Mucosa of descending colon (tissue), 3 donors: ENCODE measurements around the gene ANGEL2. TPM values are rescaled to one million over a fixed set of nuclear protein-coding genes. Genes with fewer than 3 reads are reported as not detected.
A peak's percentile ranks its signal among the peaks of the same experiment; 100 is the strongest.

ENCODE experiments used
- ATAC-seq: fragments of 200-7000 bp; cut with Tn5 transposase; one replicate; pipeline ENCODE4 v1.9.1; 2020; ENCODE audit warnings: mild to moderate bottlenecking, moderate library complexity
- DNase-seq, 3 donors: peaks; one replicate each; pipeline ENCODE4 v3.0.0-alpha.2; 2020
- H3K36me3 ChIP-seq: fragments of 200-600 bp; one replicate; pipeline ENCODE4 v1.8.0; 2021; ENCODE audit warnings: low read depth, mild to moderate bottlenecking
- H3K4me1 ChIP-seq: fragments of 200-600 bp; one replicate; pipeline ENCODE4 v1.8.0; 2021; ENCODE audit warnings: low read depth, mild to moderate bottlenecking
- H3K4me3 ChIP-seq: fragments of 200-600 bp; one replicate; pipeline ENCODE4 v1.8.0; 2021; ENCODE audit warnings: mild to moderate bottlenecking
- H3K9me3 ChIP-seq: fragments of 200-600 bp; one replicate; pipeline ENCODE4 v1.8.0; 2021; ENCODE audit warnings: mild to moderate bottlenecking
- intact Hi-C, 2 donors: fragments of 100-400 bp; cut with DNase I in 1 of 2; cut with micrococcal nuclease in 1 of 2; formaldehyde crosslinking; loops; one replicate each; pipeline versions ENCODE4 v1.11.0 to v1.11.1; 2022; cut with DNase I, micrococcal nuclease
- total RNA-seq, 3 donors: library from RNA; stranded (reverse); fragmentation: NEBNext Ultra II Directional in 2 of 3; extraction: Animal tissue kit (Norgen Biotek cat#: 25700) in 2 of 3; gene quantifications; one replicate each; pipeline versions ENCODE4 v1.2.1 to v1.2.4, GENCODE V29; 2021 to 2023
- TF ChIP-seq, protein P1 (sequence below): fragments of 200-600 bp; IDR thresholded peaks from one replicate; pipeline ENCODE4 v1.8.0; 2022; ENCODE audit warnings: antibody characterized with exemption, mild to moderate bottlenecking
- donor health status: DM: no; HTN: no; CAD: no; lungs with moderate emphysema.
- donor health status: DM: no; HTN: no; CAD: no.
- donor health status: DM: no; HTN: yes; CAD: no.

ANGEL2 gene
- total RNA-seq, 3 donors from 2014 or later: 24.7 to 35.1 (median 33.3) TPM

DNA sequence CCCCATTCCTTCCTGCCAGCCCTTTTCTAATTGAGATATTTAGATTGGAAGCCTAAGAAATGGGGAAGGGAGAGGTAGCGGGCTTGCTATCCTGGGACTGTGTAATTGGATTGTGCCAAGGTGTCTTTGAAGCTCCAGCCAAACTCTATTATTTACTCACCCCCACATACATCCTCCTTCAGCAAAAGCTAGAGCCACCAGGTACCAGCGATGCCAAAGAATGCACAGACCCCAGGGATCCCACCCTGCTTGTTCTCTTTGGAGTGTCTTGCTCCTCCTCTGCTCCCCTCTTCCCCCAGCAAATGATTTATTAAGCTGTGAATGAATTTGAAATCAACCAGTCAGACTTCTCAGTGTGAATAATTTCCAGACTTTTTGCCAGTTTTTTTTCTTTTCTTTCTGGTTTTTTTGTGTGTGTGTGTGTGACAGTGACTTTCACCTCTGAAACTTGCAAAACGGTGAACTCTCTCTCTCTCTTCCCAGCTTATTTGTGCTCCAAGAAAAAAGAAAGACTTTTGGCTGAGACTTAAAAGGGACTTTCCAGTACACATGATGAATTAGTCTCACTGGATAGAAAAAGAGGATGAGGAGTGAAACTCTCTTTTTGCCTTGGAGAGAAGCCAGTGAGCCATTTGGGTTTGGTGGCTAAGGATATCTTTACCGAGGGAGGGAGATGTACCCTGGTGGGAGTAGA, 63.6 kb downstream of the ANGEL2 start:
- Histone ChIP-seq H3K4me1 (peaks cover 18% of the 10 kb centered on the region), H3K9me3 (no peaks in the 10 kb centered on the region), H3K36me3 (no peaks in the 10 kb centered on the region), H3K4me3 (no peak overlapping the region)
- TF ChIP-seq, protein P1, sequence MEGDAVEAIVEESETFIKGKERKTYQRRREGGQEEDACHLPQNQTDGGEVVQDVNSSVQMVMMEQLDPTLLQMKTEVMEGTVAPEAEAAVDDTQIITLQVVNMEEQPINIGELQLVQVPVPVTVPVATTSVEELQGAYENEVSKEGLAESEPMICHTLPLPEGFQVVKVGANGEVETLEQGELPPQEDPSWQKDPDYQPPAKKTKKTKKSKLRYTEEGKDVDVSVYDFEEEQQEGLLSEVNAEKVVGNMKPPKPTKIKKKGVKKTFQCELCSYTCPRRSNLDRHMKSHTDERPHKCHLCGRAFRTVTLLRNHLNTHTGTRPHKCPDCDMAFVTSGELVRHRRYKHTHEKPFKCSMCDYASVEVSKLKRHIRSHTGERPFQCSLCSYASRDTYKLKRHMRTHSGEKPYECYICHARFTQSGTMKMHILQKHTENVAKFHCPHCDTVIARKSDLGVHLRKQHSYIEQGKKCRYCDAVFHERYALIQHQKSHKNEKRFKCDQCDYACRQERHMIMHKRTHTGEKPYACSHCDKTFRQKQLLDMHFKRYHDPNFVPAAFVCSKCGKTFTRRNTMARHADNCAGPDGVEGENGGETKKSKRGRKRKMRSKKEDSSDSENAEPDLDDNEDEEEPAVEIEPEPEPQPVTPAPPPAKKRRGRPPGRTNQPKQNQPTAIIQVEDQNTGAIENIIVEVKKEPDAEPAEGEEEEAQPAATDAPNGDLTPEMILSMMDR: no peak
- no peak for DNase-seq
- intact Hi-C loops: no loop called here
- ATAC-seq: no peak

DNA sequence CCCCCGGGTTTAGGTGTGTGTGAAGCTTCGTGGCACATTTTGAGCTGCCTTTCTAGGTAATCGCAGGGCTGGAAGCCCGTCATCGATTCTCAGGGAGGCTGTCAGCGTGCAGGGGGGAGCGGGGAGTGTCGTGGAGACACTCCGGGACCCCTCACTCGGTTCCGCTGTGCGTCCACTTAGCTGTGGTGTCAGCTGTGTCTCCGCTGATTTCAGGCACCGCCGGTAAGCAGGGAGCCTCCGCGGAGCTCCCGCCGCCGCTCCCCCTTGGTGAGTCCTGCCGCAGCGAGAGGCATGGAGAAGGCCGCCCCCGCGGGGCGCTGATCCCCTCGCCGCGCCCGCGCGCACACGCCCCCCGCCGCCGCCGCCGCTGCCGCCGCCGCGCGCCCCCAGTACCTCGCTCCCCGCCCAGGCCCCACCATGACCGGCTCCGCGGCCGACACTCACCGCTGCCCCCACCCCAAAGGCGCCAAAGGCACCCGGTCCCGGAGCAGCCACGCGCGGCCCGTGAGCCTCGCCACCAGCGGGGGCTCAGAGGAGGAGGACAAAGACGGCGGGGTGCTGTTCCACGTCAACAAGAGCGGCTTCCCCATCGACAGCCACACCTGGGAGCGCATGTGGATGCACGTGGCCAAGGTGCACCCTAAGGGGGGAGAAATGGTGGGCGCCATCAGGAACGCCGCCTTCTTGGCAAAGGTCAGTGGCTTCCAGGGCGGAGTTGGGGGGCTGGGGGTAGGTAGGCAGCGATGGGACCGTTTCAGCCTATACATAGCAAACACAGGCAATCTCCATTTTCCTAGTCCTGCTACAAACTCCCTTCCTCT, 64.3 kb downstream of the ANGEL2 start:
- no peak for DNase-seq
- ATAC-seq: no peak
- no peaks in the 10 kb centered on the region for H3K36me3 ChIP-seq
- TF ChIP-seq, protein P1: no peak
- H3K4me3 ChIP-seq: no peak overlapping the region
- intact Hi-C loops: no loop called here
- H3K4me1 ChIP-seq: peaks cover 18% of the 10 kb centered on the region
- no peaks in the 10 kb centered on the region for H3K9me3 ChIP-seq

DNA sequence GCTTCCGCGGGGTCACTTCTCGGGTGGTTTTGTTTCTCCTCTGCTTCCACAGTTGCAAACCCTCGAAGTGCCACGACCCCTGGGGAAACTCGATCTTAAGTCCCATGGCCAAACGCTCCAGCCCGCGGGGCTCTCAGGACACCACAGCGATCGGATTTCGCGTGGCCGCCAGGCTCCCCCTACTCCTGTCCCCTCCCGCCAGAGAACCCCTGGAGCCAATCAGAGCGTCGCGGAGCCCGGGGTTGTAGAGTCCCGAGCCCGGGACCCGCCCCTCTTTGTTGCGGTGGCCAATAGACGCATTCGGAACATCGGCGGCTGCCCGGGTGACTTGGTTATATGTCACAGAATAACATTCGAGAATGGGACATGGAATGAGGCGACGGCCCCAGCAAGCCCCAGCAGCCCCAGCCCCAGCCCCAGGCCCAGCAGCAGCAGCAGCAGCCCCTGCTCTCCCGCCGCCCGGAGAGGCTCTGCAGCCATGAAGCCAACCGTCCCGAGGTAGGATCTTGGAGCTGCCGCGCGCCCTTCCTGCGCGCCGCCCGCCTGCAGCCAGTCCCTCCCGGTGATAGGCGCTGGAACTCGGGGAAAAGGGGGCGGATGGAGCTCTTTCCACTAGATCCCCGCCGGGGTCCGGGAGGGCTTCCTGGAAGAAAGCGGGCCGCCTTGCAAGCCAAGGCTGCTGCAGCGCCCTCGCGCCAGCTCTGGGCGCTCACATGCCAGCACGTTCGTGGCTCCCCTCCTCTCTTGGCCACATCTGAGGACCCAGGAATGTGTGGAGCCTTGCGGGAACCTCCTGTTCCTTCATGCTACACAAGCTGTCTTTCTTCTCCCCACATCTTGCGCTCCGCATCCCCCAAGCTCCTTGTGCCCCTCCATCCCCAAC, 65.2 kb downstream of the ANGEL2 start, which contains the start of gene VASH2:
Gene VASH2 (plus strand): TSS at position 299 of the 883 bp plus-strand sequence. CDS start 1,002 bp downstream, outside the sequence.
- DNase-seq (peak; percentile 79 to 83 (median 81)), ATAC-seq (peak; percentile 97)
- Histone ChIP-seq H3K4me1 (peaks cover 18% of the 10 kb centered on the region), H3K9me3 (no peaks in the 10 kb centered on the region), H3K4me3 (no peak within 1 kb of the TSS), H3K36me3 (no peaks in the 10 kb centered on the region)
- intact Hi-C loops: no loop called here
- TF ChIP-seq, protein P1: no peak

DNA sequence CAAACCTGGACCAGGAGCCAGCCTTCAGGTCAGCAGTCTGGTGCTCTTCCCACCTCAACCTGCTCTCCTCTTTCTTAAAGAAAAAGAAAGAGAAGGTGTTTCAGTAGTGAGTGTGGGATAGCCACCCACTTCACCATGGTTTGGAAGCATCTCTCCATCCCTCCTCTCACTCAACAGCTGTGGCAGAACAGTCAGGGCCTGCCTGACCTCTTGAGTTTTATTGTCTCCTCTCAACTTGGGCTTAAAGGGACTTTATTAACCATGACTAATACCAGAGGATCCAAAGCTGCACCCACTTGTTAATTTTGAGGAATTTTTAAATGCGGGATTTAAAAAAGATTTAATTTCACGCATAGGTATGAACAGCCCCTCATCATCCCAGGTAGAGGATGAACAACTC, 65.9 kb downstream of the ANGEL2 start:
- intact Hi-C loops: no loop called here
- no peak for ATAC-seq
- Histone ChIP-seq H3K36me3 (no peaks in the 10 kb centered on the region), H3K4me1 (peaks cover 18% of the 10 kb centered on the region), H3K9me3 (no peaks in the 10 kb centered on the region), H3K4me3 (no peak overlapping the region)
- TF ChIP-seq, protein P1: no peak
- DNase-seq: no peak

DNA sequence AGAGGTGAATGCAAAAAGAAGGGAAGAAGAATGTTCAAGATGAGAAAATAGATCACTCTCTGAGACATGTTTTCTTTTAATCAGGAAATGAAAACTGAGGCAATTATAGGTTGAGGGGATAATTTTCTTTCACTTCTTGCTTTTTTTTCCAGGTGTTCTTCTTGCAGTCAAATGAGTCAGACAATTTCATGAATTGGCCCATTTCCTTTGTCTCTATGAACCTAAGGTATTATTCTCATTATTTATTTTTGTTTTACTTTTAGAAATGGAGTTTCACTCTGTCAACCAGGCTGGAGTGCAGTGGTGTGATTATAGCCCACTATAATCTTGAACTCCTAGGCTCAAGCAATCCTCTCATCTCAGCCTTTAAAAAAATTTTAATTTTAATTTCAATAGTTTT, 68.8 kb downstream of the ANGEL2 start:
- peaks cover 18% of the 10 kb centered on the region for H3K4me1 ChIP-seq
- DNase-seq (no peak), ATAC-seq (no peak)
- H3K4me3 ChIP-seq: no peak overlapping the region
- intact Hi-C loops: no loop called here
- H3K9me3 ChIP-seq: no peaks in the 10 kb centered on the region
- TF ChIP-seq, protein P1: no peak
- no peaks in the 10 kb centered on the region for H3K36me3 ChIP-seq
